Measurements from ENCODE around the gene ISM2.

The ISM2 gene

GRCh38 chr14:77508249-77508648 lies 9.6 kb upstream of the ISM2 start:
- no peak for DNase-seq

GRCh38 chr14:77507762-77508161 lies 9.1 kb upstream of the ISM2 start:
- no peak for DNase-seq

GRCh38 chr14:77505031-77505430 lies 6.4 kb upstream of the ISM2 start:
- DNase-seq, result no peak

GRCh38 chr14:77503138-77503537 lies 4.5 kb upstream of the ISM2 start:
- no peak for DNase-seq

- DNase-seq, result no peak
These were observed 3.6 kb upstream of the ISM2 start for GRCh38 chr14:77502109-77502782.

GRCh38 chr14:77498984-77499527 lies 440 bp upstream of the ISM2 start:
- no peak for DNase-seq

- peak in 5 of 58 donors; percentile 1 to 15 (median 10) for DNase-seq
These were observed 3.3 kb downstream of the ISM2 start for GRCh38 chr14:77495334-77495733.

- no peak for DNase-seq
These were observed 7.6 kb downstream of the ISM2 start for GRCh38 chr14:77491056-77491455.

GRCh38 chr14:77490347-77490986 lies 8.1 kb downstream of the ISM2 start:
- DNase-seq, result no peak

- DNase-seq, result no peak
These were observed 9.6 kb downstream of the ISM2 start for GRCh38 chr14:77489041-77489440.

GRCh38 chr14:77488558-77488957 lies 10.1 kb downstream of the ISM2 start:
- no peak for DNase-seq

- no peak for DNase-seq
These were observed 12.5 kb downstream of the ISM2 start for GRCh38 chr14:77485901-77486678.

- peak in 1 of 58 donors; percentile 2 for DNase-seq
These were observed 13.4 kb downstream of the ISM2 start for GRCh38 chr14:77485256-77485655.

GRCh38 chr14:77482422-77482821 lies 16.2 kb downstream of the ISM2 start:
- DNase-seq, result no peak

- DNase-seq, result no peak
These were observed 19.8 kb downstream of the ISM2 start for GRCh38 chr14:77478796-77479195.

GRCh38 chr14:77478029-77478428 lies 20.6 kb downstream of the ISM2 start:
- DNase-seq, result no peak

- no peak for DNase-seq
These were observed 23.0 kb downstream of the ISM2 start for GRCh38 chr14:77475432-77476115.

GRCh38 chr14:77474479-77475177 lies 24.0 kb downstream of the ISM2 start:
- DNase-seq, result no peak

- DNase-seq, result no peak
These were observed 24.7 kb downstream of the ISM2 start for GRCh38 chr14:77473921-77474320.

GRCh38 chr14:77470224-77470870 lies 28.3 kb downstream of the ISM2 start:
- DNase-seq, result no peak

Measured in anterior cingulate cortex (tissue), 58 donors.